NCI-H1436 treated with DMSO at 0.1 percent for 48 hours (cell line): ENCODE data around the gene RARRES1.
"Not testable (repeated sequence)": the region's sequence is repeated elsewhere in the genome, so short reads cannot be mapped to it uniquely, and the experiment has no call there.

Experiments
- DNase-seq: peaks from one replicate; lab custom pipeline; 2025; lab: John Stamatoyannopoulos, UW

The RARRES1 gene

GRCh38 chr3:158733656-158734055 is 1.4 kb upstream of the RARRES1 start:
- DNase-seq, result no peak

GRCh38 chr3:158732856-158733200 is 571 bp upstream of the RARRES1 start:
- no peak for DNase-seq

GRCh38 chr3:158731486-158731885 is 771 bp downstream of the RARRES1 start:
- DNase-seq, result no peak

- DNase-seq, result no peak
Measured at GRCh38 chr3:158728851-158729250, 3.4 kb downstream of the RARRES1 start.

GRCh38 chr3:158728061-158728377 is 4.2 kb downstream of the RARRES1 start:
- DNase-seq, result no peak

GRCh38 chr3:158727206-158728060 is 4.8 kb downstream of the RARRES1 start:
- DNase-seq, result no peak

- no peak for DNase-seq
Measured at GRCh38 chr3:158725348-158726011, 6.8 kb downstream of the RARRES1 start.

GRCh38 chr3:158723991-158724390 is 8.3 kb downstream of the RARRES1 start:
- DNase-seq, result no peak

GRCh38 chr3:158722108-158722507 is 10.1 kb downstream of the RARRES1 start:
- no peak for DNase-seq

GRCh38 chr3:158718490-158719170 is 13.6 kb downstream of the RARRES1 start:
- no peak for DNase-seq

- DNase-seq, result no peak
Measured at GRCh38 chr3:158717576-158717975, 14.7 kb downstream of the RARRES1 start.

GRCh38 chr3:158713094-158713499 is 19.2 kb downstream of the RARRES1 start:
- DNase-seq, result no peak

- no peak for DNase-seq
Measured at GRCh38 chr3:158712443-158712842, 19.8 kb downstream of the RARRES1 start.

- DNase-seq, result no peak
Measured at GRCh38 chr3:158711886-158712285, 20.4 kb downstream of the RARRES1 start.

- DNase-seq, result no peak
Measured at GRCh38 chr3:158710601-158711000, 21.7 kb downstream of the RARRES1 start.

GRCh38 chr3:158709666-158710083 is 22.6 kb downstream of the RARRES1 start:
- no peak for DNase-seq

- DNase-seq, result no peak
Measured at GRCh38 chr3:158703566-158703965, 28.7 kb downstream of the RARRES1 start.

- DNase-seq, result no peak
Measured at GRCh38 chr3:158702815-158703481, 29.3 kb downstream of the RARRES1 start.

- no peak for DNase-seq
Measured at GRCh38 chr3:158701420-158702065, 30.7 kb downstream of the RARRES1 start.

- no peak for DNase-seq
Measured at GRCh38 chr3:158700559-158700958, 31.7 kb downstream of the RARRES1 start.

GRCh38 chr3:158696618-158697017 is 35.6 kb downstream of the RARRES1 start:
- no peak for DNase-seq

- DNase-seq, result not testable (repeated sequence)
Measured at GRCh38 chr3:158693866-158694456, 38.3 kb downstream of the RARRES1 start.
